Measurements from ENCODE around the gene GBP4.
"Not testable (repeated sequence)": the region's sequence is repeated elsewhere in the genome, so short reads cannot be mapped to it uniquely, and the experiment has no call there.

GBP4 gene, protein sequence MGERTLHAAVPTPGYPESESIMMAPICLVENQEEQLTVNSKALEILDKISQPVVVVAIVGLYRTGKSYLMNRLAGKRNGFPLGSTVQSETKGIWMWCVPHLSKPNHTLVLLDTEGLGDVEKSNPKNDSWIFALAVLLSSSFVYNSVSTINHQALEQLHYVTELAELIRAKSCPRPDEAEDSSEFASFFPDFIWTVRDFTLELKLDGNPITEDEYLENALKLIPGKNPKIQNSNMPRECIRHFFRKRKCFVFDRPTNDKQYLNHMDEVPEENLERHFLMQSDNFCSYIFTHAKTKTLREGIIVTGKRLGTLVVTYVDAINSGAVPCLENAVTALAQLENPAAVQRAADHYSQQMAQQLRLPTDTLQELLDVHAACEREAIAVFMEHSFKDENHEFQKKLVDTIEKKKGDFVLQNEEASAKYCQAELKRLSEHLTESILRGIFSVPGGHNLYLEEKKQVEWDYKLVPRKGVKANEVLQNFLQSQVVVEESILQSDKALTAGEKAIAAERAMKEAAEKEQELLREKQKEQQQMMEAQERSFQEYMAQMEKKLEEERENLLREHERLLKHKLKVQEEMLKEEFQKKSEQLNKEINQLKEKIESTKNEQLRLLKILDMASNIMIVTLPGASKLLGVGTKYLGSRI

DNA sequence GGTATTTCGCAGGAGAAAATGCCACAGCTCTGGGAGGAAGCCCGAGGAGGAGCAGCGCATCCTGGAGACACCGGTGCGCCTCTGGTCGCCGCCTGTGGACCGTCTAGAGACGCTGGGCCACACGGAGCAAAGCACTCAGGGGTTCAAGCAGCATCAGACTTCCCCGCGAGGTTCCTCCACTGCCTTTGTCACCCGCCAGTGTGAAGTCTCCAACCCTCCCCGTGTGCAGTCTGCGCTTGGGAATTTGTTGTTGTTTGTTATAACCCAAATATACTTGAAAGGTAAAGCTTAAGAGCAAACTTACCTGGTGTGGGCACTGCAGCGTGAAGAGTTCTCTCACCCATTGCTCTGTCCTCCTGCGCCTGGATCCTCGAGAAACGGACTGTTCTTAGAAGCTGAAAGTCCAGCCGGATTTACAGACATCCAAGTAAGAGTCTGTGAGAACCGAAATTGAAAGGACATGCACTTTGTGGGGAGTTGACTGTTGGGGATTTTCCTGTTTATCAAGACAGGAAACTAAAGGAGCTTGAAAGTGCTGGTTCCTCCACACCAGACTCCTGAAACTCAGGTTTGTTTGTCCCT, at the start of gene GBP4:
Gene GBP4 (minus strand): TSS at position 452 of the 582 bp plus-strand sequence. CDS start 108 bp downstream, at position 344.
- no peak for DNase-seq (ENCODE audit: low read depth)

DNA sequence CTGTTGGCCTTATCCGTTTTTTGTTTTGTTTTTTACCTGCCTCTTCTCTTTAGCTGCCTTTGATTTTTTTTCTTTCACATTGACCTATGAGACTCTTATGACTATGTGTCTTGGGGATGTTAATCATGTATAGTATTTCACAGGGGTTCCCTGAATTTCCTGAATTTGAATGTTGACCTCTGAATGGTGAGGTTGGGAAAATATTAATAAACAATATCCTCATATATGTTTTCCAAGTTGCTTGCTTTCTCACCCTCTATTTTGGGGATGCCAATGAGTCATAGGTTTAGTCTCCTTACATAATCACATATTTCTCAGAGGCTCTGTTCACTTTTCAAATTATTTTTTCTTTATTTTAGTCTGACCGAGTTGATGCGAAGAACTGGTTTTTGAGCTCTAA, 44.3 kb upstream of the GBP4 start:
- no peak for DNase-seq (ENCODE audit: low read depth)

DNA sequence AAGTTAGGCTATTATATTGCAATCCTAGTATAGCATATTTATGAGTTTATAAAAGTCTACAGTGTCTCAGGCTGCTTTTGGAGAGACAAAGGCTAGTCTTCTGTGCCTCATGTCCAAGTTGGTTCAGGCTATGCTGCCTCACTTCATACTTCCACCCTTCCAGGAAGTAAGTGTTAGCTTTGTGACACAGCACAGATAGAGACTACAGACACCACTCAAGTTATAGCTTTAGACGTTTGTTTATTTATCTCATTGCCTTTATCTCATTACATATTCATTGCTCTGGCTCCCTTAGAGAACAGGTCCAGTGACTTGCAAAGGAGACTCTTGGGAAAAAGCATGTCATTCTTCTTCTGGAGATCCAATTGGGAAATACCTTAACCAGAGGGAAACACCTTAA, 22.6 kb upstream of the GBP4 start:
- no peak for DNase-seq (ENCODE audit: low read depth)

DNA sequence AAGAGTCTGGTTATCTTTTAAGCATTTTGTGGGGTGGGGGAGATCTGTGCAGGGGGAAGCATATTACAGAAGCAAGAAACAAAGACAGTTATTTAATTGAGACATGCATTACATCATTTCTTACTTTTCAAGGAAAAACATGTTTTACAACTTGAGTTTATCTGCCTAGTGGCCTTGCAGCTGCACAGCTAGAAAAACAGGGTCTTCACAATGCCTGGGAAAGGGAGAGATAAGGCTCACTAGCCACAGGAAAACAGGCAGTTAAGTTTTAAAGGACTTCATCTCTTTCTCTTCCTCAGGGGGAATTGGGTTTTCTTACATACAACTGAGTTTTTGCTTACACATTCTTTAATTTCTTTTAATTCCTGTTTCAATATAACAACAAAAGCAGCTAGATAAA, 21.1 kb upstream of the GBP4 start:
- not testable (repeated sequence) for DNase-seq (ENCODE audit: low read depth)

DNA sequence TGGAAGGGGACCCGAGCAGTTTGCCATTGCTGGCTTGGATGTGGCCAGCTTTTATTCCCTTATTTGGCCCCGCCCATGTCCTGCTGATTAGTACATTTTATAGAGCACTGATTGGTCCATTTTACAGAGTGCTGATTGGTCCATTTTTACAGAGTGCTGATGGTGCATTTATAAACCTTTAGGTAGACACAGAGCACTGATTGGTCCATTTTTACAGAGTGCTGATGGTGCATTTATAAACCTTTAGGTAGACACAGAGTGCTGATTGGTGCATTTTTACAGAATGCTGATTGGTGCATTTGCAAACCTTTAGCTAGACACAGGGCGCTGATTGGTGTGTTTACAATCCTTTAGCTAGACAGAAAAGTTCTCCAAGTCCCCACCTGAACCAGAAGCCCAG, 20.2 kb upstream of the GBP4 start:
- DNase-seq (ENCODE audit: low read depth), result not testable (repeated sequence)

DNA sequence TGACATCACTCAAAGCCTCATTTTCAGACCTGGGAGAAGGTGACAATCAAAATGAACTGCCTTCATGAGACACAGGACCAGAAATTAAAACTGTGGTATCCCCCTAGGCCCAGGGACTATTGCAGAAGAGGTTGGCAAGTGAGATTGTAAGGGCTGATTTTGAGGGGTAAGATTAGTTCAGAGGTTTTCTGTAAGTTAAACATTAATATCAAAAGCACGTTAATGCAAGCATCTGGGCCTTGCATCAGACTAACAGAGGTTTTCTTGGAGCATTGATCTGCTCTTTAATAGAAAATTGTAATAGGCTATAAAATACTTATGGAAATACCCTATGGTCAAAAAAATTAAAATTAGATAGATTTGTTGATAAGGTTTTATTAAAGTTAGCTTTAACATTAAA, 14.6 kb upstream of the GBP4 start:
- no peak for DNase-seq (ENCODE audit: low read depth)

DNA sequence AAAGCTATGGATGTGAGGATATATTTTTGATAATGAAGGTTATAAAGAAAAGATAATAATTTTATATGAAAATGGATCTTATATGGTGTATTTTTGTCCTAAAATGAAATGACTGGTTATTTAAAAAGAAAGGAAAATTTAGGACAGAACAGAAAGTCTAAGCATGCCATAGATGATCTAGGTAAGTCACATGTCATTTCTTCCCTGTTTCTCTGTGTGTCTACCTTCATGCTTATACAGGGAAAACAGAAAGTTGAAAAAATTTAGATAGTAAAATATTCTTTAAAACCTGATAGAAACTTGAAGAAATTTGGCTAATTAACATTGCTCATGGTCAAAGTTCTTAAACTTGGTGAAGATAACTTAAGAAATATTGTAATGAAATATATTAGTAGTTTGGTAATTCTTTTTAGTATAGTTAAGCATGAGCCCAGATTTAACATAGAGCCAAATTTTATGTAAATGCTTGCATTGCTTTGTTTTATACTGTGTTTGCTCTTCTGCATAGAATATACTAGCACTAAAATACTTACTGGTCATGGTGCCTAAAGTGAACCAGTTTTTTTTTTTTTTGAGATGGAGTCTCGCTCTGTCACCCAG, 12.4 kb upstream of the GBP4 start:
- no peak for DNase-seq (ENCODE audit: low read depth)

DNA sequence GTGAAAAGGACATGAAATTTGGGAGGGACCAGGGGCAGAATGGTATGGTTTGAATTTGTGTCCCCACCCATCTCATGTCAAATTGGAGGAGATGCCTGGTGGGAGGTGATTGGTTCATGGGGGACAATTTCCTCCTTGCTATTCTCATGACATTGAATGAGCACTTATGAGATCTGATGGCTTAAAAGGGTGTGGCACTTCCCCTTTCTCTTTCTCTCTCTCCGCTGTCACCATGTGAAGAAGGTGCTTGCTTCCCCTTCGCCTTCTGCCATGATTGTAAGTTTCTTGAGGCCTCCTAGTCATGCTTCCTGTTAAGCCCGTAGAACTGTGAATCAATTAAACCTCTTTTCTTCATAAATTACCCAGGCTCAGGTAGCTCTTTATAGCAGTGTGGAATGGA, 7.6 kb upstream of the GBP4 start:
- DNase-seq (ENCODE audit: low read depth), result no peak

DNA sequence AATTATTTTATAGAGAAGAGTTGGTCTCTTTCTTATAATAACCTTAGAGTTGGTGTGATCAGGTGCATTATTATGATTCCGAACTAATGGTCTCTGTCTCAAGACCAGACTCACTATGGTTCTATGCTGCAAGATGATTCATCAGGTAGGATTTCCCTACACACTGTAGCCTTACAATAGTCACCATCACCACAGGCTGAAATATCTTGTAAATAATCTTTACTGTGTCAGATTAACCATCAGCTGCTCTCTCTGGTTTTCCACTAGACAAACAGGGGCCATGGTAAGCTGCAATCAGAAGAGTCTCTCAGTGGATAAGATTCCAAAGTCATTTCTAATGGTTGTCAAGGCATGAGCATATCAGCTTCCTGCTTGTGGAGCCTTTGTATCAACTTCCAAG, 4.4 kb upstream of the GBP4 start:
- no peak for DNase-seq (ENCODE audit: low read depth)

DNA sequence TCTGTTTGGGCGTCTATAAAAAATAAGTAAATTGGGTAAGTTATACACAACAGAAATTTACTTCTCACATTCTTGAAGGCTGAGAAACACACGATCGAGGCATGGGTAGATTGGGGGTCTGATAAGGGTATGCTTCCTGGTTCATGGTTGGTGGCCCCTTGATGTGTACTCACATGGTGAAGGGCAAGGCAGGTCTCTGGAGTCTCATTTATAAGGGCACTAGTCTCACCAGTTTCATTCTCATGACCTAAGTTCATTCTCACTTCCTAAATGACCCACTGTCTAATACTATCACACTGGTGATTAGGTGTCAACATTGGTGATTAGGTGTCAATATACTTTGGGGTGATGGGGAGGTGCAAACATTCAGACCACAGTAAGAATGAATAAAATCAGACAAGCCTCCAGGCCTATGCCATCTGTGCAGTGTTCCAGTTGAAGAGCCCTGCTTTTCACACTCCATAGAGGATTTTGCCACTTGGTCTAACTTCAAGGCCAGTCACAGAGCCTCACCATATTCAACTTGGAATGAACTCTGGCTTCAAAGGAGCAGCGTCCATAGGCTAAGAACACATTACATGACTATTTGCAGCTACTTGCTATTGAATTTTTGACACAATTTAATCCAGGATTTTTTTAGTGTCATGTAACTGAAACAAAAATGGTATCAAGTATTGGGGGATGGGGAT, 2.5 kb upstream of the GBP4 start:
- no peak for DNase-seq (ENCODE audit: low read depth)

DNA sequence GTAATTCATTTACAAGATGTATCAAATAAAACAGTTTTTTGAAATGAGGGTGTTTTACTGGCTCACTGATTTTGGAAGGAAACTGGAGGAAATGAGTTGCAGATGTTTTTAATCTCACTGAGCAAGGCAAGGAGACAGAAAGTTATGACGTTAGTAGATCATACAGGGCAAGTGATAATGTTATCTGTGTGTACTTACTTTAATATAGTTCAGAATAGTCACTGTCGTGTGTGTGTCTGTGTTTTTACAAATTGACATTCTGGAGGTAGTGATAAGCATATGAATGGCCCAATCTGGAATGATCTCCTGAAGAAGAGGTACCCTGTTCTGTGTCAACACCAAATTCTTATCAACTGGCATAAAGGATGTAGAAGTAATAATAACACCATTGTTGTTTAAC, 1.9 kb upstream of the GBP4 start:
- DNase-seq (ENCODE audit: low read depth), result no peak

DNA sequence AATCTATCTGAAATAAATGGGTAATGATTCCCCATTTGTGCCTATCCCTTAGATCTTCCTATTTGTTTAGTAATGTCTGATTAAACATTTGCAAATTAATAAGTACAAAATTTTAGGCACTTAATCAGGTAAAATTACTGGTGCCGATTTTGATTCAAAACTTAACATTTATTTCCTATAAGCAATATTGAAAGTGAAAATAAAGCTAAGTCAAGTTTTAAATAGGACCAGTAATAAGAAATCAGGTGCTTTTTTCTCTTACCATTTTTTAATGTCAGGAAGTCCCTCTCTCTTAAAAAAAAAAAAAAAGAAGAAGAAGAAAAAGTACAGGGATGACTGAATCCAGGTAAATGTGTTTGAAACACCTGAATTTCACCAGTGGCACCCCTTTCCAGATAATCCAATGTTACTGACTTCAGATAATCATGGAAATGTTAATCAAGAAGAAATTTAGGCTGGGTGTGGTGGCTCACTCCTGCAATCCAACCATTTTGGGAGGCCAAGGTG, 836 bp upstream of the GBP4 start:
- no peak for DNase-seq (ENCODE audit: low read depth)

DNA sequence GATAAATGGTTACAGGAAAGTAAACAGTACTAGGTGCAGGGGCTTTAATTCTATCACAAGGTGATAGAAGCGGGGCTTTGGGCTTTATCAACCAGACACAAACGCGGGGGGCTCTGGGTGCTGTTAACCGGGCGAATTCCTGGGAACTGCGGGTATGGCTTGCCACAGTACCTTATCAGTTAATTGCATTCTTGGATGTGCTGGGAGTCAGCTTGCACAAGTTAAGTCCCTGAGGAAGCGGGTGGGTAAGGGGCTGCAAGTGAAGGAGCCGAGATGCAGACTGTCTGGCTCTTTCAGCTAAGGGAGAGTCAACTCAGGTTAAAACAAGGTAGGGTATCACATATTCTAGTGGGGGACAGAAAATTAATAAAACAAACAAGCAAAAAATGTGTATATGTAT, 661 bp downstream of the GBP4 start:
- no peak for DNase-seq (ENCODE audit: low read depth)

DNA sequence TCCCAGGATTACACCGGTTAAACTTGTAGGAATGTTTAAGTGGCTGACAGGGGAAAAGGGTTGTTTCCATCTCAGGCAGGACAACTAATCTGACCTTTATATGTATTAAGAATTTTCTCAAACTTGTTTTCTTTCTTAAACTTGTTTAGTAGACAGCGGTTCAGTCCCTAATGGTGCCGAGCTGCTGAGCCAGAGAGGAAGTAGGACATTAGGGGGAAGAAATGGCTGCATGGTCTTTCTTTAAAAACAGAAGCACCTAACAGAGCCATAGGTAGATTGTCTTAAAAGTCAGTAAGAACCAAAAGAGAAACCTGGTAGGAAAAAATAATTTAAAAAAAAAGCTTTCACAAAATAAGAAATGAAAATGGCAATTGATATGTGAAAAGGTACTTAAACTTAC, 3.3 kb downstream of the GBP4 start:
- DNase-seq (ENCODE audit: low read depth), result no peak

DNA sequence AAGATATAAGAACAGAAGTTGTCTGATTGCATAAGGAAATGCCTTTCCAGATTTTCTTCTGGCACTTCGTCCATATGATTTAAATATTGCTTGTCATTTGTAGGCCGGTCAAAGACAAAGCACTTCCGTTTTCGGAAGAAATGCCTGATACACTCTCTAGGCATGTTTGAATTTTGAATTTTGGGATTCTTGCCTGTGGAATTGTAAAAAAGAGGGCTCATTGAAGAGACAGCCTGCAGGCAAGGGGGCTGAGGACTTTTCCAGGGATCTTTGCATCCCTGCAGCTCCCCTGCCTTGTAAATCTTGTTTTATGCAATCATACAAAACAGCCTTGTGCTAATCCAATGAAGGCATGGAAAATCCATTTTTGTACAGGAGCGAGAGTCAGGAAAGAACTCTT, 7.4 kb downstream of the GBP4 start:
- no peak for DNase-seq (ENCODE audit: low read depth)

DNA sequence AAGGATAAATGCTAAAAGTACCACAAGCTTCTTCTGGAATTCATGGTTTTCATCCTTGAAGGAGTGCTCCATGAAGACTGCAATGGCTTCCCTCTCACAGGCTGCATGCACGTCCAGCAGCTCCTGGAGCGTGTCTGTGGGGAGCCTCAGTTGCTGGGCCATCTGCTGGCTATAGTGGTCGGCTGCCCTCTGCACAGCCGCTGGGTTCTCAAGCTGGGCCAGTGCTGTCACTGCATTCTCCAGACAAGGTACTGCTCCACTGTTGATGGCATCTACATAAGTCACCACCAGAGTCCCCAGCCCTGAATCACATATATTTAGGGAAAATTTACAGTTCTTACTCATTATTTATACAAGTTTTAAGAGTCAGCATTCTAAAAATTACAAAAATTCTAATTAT, 8.7 kb downstream of the GBP4 start:
- no peak for DNase-seq (ENCODE audit: low read depth)

DNA sequence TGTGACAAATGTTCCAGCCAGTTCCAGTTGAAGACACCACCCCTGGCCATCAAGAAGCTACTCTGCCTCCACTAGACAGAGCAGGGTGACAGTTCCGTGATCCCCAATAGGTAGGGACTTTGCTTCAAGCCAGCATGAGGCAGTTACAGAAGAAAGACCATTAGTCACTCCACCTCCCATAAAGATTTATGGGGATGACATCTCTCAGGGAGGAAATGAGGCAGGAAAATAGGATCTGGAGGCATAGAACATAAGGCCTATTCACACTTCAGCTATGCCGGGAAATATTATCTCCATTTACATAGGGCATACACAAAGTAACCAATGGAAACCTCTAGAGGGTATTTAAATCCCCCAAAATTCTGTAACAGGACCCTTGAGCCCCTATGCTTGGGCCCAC, 19.4 kb downstream of the GBP4 start:
- DNase-seq (ENCODE audit: low read depth), result no peak

DNA sequence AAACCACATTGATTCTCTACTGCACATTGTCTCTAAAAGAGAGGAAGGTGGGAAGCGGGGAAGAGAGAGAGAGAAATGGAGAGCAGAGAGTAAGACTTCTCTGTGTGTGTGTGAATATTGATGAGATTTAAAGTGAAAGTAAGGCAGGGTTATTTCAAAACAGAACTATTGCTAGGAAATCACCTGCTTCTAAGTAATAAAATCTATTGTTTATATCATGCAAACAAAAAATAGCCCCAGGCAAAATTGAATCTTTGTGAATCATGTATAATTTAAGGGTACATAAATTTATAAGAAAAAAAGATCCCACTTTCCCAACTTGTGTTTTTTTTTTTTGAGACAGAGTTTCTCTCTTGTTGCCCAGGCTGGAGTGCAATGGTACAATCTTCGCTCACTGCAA, 21.8 kb downstream of the GBP4 start:
- DNase-seq (ENCODE audit: low read depth), result no peak

DNA sequence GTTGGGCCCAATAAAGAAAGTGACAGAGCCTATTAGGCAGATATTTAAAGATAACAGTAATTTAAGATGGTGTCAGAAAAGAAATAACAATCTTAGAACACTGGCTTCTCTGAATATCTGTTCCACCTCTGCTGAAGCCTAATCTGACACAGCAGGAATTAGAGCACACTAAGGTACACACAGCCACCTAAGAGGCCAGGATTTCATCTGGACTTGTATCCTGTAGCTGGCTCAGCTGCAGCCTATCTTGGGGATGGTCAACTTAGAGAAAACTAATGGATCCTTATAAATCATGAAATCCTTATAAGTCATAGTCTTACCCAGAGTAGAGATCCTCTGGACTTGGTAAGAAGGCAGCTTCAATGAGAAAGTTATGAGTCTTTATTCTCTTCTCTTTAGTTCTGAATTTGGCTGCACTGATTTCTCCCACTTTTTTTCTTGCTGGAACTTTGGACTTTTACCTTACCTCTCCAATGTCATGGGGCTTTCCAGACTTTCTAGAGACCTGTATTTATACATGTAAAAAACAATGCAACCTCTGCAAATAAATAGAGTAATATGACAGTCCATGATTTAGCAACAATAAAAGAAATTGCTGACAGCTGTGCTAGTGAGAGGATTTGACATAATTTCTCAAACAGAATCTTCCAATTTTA, 23.0 kb downstream of the GBP4 start, which contains the start of gene GBP7:
Gene GBP7 (minus strand): TSS at position 403 of the 656 bp plus-strand sequence. CDS start 4,068 bp downstream, outside the sequence.
- no peak for DNase-seq (ENCODE audit: low read depth)

DNA sequence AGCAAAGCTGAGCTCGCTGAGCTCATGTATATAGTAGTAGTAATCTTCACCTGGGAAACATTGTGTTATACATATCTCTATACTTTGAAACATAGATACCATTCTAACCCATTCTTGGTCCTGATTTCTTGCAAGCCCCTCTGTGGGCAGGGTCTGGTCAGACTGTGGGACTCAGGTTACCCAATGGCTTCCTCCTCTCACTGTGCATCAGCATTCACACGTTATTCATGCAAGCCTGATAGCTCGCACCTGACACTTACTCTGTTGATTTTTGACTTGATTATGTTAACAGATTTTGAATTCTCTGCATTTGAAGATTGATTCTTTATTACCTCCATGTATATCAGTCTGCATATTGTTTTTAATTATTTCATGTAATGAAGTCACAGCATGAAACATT, 24.3 kb downstream of the GBP4 start:
- no peak for DNase-seq (ENCODE audit: low read depth)

DNA sequence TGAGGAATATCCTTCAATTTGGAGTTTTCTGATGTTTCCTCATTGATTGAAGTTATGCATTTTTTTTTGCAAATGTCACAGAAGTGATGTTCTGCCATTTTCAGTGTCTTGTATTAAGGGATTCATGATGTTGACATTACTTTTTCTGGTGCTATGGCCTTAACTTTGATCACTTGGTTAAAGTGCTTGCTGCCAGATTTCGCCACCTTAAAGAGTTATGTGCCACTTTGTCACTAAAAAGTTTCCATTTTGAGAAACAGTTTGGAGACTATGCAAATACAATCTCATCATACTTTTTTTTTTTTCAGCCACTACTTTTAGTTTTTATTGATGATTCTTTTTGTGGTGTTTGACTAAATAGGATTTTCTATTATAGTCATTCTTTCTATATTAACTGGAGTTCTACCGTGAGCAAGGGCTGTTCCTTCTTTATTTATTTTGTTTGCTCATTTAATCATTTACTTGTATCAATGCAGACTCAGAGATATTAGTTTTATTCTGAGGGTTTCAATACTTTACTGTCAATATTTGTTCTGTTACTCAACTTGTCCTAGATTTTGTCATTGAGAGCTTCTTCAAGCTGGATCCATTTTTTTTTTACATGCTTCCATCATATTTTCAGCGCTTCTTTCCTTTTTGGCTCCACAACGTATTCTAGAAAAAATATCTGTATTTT, 26.1 kb downstream of the GBP4 start:
- DNase-seq (ENCODE audit: low read depth), result no peak

Measured in HS-5 (cell line).